ENCODE data around the gene CNIH3.

The CNIH3 gene

DNA sequence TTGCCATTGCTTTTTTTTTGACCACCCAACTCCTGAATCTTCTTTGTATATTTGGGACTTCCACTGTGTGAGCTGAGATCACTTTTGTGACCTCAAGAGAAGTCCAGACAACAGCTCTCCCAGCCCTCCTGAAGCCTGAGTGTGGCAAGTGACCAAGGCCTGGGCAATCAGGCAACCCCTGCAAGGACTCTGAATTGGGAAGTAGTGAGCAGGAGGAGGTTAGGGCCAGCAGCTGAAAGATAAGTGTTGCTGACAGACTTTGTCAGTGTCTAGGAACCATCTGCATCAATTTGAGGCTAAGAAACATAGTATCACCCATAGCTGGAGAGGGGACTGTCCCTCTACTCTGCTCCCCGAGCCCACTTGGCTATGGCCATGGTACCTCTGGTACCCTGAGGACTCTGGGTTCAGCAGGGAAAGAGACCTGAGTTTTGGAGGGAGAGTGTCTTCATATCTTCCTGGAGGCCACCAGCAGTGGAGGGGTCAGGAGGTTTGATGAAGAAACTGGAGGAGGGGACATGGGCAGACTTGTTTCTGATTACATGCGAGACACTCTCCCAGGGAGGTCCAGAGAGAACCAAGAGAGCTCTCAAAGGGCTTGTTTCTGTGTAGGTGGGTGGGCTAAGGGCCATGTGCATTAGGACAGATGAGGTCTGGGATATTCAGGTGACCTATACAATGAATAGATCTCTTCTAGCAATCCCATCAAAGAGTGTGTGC lies 166.3 kb downstream of the CNIH3 start:
- DNase-seq: no peak

DNA sequence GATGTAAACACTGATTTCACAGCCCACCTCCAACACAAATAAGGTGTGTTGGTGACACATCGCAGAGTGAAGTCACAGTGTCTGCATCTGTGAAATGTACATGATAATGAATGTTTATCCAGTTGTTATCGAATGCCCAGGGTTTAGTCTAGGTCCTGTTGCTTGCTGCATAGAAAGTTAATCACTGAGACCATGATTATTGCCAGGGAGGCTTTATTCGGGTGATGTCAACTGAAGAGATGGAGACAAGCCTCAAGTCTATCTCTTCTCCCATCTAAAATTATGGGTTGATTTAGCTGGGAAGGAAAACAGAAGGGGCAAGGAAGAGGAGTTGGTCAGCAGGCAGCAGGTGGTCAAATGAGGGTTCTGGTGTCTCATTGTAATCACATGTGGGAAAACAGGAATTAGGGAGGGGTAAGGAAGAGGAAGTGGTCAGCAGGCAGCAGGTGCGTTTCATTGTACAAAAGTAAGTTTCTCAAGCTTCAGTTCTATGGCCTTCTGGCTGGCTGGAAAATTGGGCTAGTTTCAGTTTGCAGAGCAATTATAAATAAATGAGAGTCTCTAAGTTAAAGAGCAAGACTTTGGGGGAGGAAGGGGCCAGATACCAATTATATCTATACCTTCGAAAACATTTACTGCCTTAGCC lies 167.0 kb downstream of the CNIH3 start:
- no peak for DNase-seq

DNA sequence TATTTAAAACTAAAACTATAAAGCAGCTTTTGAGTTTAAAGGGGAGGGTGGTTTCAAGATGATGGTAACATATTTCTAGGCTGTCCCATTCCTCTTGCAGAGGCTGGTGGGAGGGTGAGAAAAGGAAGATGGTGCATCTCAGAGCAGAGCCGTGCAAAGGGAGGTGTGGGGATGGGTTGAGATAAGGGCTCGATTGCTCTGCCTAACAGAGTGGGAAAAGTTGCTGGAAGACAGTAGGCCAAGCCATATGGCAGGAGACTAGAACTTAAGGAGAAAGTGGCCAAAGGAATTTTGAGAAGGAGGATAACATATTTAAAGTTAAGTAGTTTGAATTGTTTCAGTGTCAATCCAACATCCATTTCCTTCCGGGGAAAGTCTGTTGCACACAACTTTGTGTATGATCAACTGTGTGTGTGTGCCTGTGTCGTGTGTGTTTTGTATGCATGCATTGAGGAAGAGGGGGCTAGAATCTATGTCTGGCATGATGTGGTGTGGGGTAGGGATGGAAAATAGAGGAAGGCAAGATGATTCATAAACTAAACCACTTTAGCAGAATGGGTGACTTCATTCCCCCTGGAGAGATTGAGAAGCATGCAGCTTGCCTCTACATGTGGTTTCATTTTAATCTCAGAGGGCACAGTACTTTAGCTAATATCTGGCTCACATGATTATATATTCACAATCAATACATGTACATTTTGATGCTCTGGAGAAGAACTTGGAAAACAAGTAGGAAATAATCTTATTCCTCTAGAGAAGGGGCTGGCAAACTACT lies 168.3 kb downstream of the CNIH3 start:
- no peak for DNase-seq

DNA sequence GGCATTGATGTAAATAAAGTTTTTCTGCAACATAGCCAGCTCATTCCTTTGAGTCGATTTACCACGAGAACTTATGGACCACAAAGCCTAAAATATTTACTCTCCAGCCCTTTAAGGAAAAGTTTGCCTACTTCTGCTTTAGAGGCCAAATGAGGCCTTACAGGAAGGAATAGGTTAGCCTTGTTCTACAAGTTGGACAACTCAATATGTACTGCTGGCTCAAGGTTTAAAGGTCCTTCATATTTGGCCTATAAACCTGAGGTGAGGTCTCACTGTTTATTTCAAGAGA lies 168.9 kb downstream of the CNIH3 start:
- DNase-seq: no peak

DNA sequence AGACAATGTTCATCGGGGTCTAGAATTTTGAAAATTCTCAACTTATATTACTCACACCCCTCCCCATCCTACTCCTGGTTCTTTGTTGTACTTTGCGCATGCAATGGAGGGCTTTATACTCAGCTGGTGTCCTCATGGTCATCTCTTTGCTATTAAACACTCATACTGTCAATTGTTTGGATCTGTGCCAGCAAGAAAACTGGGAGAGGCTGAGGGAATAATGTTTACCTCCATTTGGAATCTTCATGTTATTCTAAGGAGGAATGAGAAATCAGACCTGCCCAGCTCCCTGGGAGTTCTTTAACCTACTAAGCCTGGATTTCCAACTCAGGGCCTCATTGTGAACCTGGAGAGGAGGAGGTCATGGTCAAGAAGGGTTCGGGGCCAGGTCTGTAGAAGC lies 169.5 kb downstream of the CNIH3 start:
- no peak for DNase-seq

DNA sequence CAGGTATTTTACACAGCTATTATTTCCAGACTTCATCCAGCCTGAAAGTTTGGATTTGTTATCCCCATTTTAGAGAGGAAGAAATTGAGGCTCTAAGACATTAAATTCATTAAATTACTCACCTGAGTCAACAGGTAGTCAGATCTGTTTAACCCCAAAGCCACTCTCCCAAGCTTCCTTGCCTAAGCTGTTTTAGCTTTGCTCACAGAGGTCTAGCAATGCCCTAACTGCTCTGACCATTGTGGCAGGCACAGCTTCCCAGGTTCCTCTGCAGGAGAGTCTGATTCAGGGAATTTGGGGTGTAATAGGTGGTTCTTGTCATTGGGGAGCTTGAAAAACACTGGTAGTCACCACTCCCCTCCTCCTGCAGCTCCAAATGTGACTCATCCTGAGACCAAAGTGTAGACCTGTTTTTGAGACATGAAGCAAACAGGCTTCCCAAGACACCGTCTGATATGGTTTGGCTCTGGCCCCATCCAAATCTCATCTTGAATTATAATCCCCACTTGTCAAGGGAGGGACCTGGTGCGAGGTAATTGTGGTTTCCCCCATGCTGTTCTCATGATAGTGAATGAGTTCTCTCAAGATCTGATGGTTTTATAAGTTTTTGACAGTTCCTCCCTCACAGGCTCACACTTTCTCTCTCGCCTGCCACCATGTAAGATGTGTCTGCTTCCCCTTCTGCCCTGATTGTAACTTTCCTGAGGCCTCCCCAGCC lies 170.6 kb downstream of the CNIH3 start:
- DNase-seq: peak in 1 of 2 experiments; percentile 12

DNA sequence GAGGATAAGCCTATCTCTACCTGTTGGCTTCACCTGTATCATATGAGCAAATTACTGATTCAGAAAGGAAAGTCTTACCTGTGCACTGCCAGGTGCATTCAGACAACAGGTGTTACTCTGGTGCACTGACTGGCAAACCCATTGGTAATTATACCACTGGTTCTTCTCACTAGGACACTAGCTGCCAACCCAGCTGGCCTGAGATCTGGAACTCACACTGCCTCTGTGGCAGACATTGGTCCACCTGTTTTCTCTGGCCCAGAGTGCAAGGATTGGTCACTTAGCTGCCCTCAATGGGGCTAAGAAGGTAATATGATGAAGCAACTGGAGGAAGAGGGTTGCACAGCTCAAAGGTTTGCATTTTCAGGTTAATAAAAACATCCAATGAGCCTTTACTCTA lies 173.2 kb downstream of the CNIH3 start:
- DNase-seq: no peak

Measured in NCI-H524 (cell line).